SU-DHL-6 (cell line): ENCODE results near the gene GRID2.

Experiments
- H2AFZ ChIP-seq: fragments of 200-600 bp; sonication (generic); 2 replicates; pipeline ENCODE4 v1.6.1; 2014; ENCODE audit warnings: low read depth, mild to moderate bottlenecking, moderate library complexity, mixed read lengths, antibody characterized with exemption, low read length; ENCODE audit not compliant: severe bottlenecking
- H3F3A ChIP-seq: fragments of 200-600 bp; shearing (Covaris generic); 2 replicates; pipeline ENCODE4 v1.6.0; 2016; ENCODE audit warnings: antibody characterized with exemption, mild to moderate bottlenecking; ENCODE audit not compliant: insufficient read depth
- H3K27ac ChIP-seq: fragments of 200-600 bp; sonication (generic); 2 replicates; pipeline ENCODE4 v1.5.1; 2016; ENCODE audit warnings: low read depth, mild to moderate bottlenecking, low read length, moderate library complexity, mixed read lengths
- H3K27me3 ChIP-seq: fragments of 200-600 bp; sonication (generic), shearing (Covaris generic); 2 replicates; pipeline ENCODE4 v1.6.0; 2014; ENCODE audit warnings: mild to moderate bottlenecking, low read length
- H3K36me3 ChIP-seq: fragments of 200-600 bp; sonication (generic); 2 replicates; pipeline ENCODE4 v1.6.1; 2014; ENCODE audit warnings: mild to moderate bottlenecking, low read length, mixed read lengths
- H3K4me2 ChIP-seq: fragments of 300-600, 200-600 bp; shearing (Covaris generic), sonication (generic); 2 replicates; pipeline ENCODE4 v1.6.0; 2014; ENCODE audit warnings: low read length, low read depth, mild to moderate bottlenecking; ENCODE audit not compliant: poor library complexity, severe bottlenecking
- H3K4me3 ChIP-seq: fragments of 200-600 bp; sonication (generic); 2 replicates; pipeline ENCODE4 v1.5.1; 2014; ENCODE audit warnings: antibody characterized with exemption, low read length, mild to moderate bottlenecking, mixed read lengths; ENCODE audit not compliant: insufficient read depth, poor library complexity, severe bottlenecking
- H3K79me2 ChIP-seq: fragments of 200-600 bp; sonication (generic); 2 replicates; pipeline ENCODE4 v1.6.1; 2014; ENCODE audit warnings: mild to moderate bottlenecking, low read length, moderate library complexity; ENCODE audit not compliant: insufficient read depth
- H3K9ac ChIP-seq: fragments of 200-600 bp; sonication (generic); 2 replicates; pipeline ENCODE4 v1.7.0; 2014; ENCODE audit warnings: mild to moderate bottlenecking, low read length
- H3K9me2 ChIP-seq: fragments of 200-600 bp; sonication (generic); replicated peaks from 2 replicates; pipeline ENCODE4 v1.6.1; 2014; ENCODE audit warnings: low read length; ENCODE audit not compliant: insufficient read depth
- H3K9me3 ChIP-seq: fragments of 200-600 bp; sonication (generic); 2 replicates; pipeline ENCODE4 v1.6.1; 2014; ENCODE audit warnings: low read length, mixed read lengths; ENCODE audit not compliant: insufficient read depth
- H4K20me1 ChIP-seq: fragments of 200-600 bp; sonication (generic); 2 replicates; pipeline ENCODE4 v1.6.1; 2014; ENCODE audit warnings: low read depth, mild to moderate bottlenecking, antibody characterized with exemption, low read length, moderate library complexity, mixed read lengths
- CTCF ChIP-seq: fragments of 200-600 bp; sonication (generic); IDR thresholded peaks from one replicate; pipeline ENCODE4 v1.5.1; 2017; ENCODE audit warnings: antibody characterized with exemption, mild to moderate bottlenecking, low read length, moderate library complexity; ENCODE audit not compliant: insufficient read depth, poor library complexity, severe bottlenecking
- EZH2phosphoT487 ChIP-seq: fragments of 200-600 bp; sonication (generic), shearing (Covaris generic); conservative IDR thresholded peaks from 2 replicates; pipeline ENCODE4 v1.6.1; 2018; ENCODE audit warnings: mild to moderate bottlenecking, antibody characterized with exemption, low read length, moderate library complexity, mixed read lengths

GRID2 gene

GRCh38 chr4:92968996-92969395 lies 665.2 kb downstream of the GRID2 start:
- Histone ChIP-seq H3F3A (no peaks in the 10 kb centered on the region), H3K27me3 (no peaks in the 10 kb centered on the region), H3K79me2 (no peaks in the 10 kb centered on the region), H3K9me2 (no peaks in the 10 kb centered on the region), H3K36me3 (no peaks in the 10 kb centered on the region), H4K20me1 (no peaks in the 10 kb centered on the region), H3K9ac (no peak overlapping the region), H3K9me3 (no peaks in the 10 kb centered on the region), H3K4me2 (no peak overlapping the region), H3K27ac (no peak overlapping the region), H2AFZ (no peak overlapping the region), H3K4me3 (no peak overlapping the region)
- TF ChIP-seq CTCF: no peak
- no peak for TF ChIP-seq EZH2phosphoT487

- Histone ChIP-seq H3F3A (no peaks in the 10 kb centered on the region), H3K79me2 (no peaks in the 10 kb centered on the region), H3K9ac (no peak overlapping the region), H4K20me1 (no peaks in the 10 kb centered on the region), H3K27me3 (no peaks in the 10 kb centered on the region), H3K4me2 (no peak overlapping the region), H3K27ac (no peak overlapping the region), H2AFZ (no peak overlapping the region), H3K36me3 (no peaks in the 10 kb centered on the region), H3K9me3 (no peaks in the 10 kb centered on the region), H3K4me3 (no peak overlapping the region), H3K9me2 (no peaks in the 10 kb centered on the region)
- TF ChIP-seq EZH2phosphoT487 (no peak), CTCF (no peak)
Measured at GRCh38 chr4:92969650-92970379, 666.0 kb downstream of the GRID2 start.

- H3F3A ChIP-seq: no peaks in the 10 kb centered on the region
- no peak overlapping the region for H2AFZ ChIP-seq
- H3K36me3 ChIP-seq: no peaks in the 10 kb centered on the region
- H3K4me3 ChIP-seq: no peak overlapping the region
- no peak overlapping the region for H3K4me2 ChIP-seq
- no peak overlapping the region for H3K9ac ChIP-seq
- H3K9me2 ChIP-seq: no peaks in the 10 kb centered on the region
- TF ChIP-seq EZH2phosphoT487 (no peak), CTCF (no peak)
- H4K20me1 ChIP-seq: no peaks in the 10 kb centered on the region
- no peaks in the 10 kb centered on the region for H3K9me3 ChIP-seq
- no peaks in the 10 kb centered on the region for H3K79me2 ChIP-seq
- no peak overlapping the region for H3K27ac ChIP-seq
- H3K27me3 ChIP-seq: no peaks in the 10 kb centered on the region
Measured at GRCh38 chr4:92970996-92971395, 667.2 kb downstream of the GRID2 start.
